HUDEP-2 (cell line): ENCODE data around the gene MON1B.

Experiments
- DNase-seq, 76 experiments: peaks; one replicate each; lab custom pipeline; 2025; ENCODE audit not compliant: unreplicated experiment in 76 of 76; lab: John Stamatoyannopoulos, UW

MON1B gene

DNA sequence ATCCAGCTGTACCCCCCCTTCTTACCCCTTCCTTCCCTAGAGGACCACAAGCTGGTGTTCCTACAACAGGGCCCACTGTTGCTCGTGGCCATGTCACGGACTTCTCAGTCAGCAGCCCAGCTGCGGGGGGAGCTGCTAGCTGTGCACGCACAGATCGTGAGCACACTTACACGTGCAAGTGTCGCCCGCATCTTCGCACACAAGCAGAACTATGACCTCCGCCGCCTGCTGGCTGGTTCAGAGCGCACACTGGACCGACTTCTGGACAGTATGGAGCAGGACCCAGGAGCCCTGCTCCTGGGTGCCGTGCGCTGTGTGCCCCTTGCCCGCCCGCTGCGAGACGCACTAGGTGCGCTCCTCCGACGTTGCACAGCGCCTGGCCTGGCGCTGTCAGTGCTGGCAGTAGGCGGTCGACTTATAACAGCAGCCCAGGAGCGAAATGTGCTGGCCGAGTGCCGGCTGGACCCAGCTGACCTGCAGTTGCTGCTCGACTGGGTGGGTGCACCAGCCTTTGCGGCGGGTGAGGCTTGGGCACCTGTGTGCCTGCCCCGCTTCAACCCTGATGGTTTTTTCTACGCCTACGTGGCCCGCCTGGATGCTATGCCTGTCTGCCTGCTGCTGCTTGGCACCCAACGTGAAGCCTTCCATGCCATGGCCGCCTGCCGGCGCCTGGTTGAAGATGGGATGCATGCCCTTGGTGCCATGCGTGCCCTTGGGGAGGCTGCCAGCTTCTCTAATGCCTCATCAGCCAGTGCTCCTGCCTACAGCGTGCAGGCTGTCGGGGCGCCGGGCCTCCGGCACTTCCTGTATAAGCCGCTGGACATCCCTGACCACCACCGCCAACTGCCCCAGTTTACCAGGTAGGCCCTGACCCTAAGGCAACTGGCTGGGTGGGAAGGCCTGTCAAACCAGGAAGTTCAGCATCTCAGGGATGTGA lies 3.6 kb downstream of the MON1B start:
- no peak for DNase-seq

DNA sequence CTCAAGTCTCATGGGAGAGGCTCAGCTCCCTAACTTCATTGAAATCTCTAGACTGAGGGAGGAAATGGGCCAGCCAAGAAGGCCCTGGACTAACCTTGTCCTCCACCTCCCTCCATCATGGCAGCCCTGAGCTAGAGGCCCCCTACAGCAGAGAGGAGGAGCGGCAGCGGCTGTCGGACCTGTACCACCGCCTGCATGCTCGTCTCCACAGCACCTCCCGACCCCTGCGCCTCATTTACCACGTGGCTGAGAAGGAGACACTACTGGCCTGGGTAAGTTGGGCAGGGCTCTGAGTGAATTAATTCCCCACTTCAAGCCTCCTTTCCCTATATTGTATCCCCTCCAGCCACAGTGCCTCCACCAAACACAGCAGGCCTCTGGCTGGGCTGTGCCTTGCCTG lies 4.4 kb downstream of the MON1B start:
- DNase-seq: no peak

DNA sequence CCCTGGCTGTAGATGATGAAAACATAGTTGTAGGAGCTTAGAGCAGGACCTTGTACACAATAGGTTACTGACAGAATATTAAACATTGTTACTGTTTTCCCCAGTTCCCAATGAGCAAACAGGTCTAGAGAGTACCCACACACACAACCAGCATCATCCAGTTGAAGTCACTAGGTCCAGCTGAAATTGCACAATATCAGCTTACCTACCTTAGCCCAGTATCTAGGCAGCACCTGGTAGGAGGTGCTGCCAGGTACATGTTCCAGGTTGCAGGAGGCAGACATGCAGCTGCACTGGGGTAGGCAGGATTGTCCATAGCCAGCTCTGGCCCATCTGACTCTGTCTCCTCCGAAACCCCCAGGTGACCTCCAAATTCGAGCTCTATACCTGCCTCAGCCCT lies 6.8 kb downstream of the MON1B start:
- no peak for DNase-seq

DNA sequence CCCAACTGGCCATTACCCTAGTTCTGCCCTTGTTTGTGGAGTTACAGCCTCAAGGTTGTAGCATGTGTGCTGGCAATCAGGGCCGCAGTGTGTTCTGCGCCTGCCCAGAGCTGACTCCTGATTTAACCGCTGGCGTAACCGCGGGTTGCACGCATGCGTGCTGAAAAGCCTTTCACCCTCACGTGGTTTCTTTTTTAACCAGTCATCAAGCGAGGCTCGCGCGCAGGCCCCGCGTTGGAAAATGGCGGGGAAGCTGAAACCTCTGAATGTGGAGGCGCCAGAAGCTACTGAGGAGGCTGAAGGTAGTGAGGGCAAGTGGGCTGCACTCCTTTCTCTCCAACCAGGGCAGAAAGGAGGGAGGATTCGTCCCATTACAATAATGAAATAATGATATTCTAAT lies 8.2 kb downstream of the MON1B start, which contains the start of gene SYCE1L:
SYCE1L (plus strand) TSS at position 198 of the 400 bp plus-strand sequence; CDS start at position 242, 44 bp downstream.
- DNase-seq: no peak

DNA sequence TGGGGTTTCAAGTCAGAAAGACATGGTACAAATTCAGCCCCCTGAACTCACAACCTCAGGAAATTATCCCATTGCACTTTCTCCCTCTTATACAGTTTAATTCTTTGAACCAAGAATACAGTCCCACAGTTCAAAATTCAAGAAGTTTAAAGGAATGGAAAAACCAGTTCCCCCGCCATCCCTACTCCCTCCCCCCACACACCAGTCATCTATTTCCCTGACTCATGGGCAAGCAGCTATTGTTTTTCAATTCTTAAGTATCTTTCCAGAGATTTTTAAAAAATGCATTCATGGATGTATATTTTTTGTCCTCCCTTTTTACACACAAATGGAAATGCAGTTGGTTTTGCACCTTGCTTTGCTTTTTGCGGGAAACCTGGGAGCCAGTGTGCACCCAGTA lies 15.5 kb downstream of the MON1B start:
- no peak for DNase-seq

DNA sequence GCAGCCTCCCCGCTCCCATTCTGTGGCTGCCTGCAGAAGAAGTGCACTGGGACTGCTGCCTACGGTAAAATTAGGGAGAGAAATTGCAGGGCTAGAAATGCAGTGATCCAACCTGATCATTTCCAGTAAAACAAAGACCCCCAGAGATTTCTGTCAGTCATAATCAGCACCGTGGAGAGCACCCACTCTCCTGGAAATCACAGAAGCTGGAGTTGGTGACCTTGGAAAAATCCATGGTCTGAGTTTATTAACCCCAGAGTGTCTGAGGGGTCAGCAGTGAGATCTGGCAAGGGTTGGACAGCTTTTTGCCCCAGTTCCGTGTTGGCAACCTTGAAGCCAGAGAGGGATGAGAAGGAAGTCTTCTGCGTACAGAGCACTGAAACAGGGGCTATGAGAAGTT lies 16.0 kb downstream of the MON1B start:
- DNase-seq: no peak

DNA sequence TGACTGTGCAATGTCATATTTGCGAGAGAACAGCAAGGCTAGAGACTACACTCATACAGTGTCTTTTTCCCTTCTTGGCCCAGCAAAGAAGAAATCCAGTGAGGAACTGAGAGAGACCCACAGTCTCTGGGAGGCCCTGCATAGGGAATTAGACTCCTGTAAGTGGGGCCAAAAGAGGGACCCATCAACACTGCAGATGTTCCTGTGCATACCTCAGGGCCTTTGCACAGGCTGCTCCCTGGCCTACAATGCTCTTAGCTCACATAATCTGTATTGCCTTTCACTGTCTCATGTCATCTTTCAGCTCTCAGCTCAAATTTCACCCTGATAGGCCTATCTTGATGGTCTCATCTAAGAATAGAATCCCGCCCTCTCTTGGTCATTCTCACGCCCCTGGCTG lies 17.4 kb downstream of the MON1B start:
- DNase-seq: no peak

DNA sequence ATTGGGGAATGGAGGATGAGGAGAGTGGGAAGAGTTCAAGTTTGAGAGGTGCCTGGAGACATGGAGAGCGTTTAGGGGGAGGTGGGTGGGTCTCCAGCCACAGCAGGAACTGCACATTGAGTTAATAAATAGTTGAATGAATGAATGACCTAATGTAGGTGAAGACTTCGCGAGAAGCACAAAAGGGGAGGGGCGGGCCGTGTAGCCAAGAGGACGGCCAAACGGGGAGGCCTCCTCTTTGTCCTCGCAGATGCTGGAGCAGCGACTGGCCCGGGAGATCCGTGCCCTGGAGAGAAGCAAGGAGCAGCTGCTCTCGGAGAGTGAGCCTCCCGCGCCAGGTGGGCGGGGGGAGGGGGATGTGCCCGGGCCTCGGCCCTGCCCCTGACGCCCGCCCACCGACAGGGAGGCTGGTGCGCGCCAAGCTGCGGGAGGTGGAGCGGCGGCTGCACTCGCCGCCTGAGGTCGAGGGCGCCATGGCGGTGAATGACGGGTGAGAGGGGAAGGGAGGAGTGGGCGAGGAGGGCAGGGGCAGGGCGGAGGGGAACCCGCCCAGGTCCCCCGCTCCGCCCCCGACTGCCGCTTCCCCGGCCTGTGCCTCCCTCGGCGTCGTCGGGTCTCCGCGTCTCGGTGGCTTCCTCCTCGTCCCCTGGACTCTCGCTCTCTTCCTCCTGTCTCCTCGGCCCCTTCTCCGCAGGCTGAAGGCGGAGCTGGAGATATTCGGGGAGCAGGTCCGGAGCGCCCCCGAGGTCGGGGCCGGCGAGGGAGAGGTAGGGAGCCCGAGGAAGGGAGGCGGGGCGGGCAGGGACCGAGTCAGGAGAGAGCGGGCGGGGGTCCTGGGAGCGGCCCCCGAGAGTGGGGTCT lies 21.1 kb downstream of the MON1B start:
- peak in 37 of 76 experiments; percentile 2 to 53 (median 24) for DNase-seq

DNA sequence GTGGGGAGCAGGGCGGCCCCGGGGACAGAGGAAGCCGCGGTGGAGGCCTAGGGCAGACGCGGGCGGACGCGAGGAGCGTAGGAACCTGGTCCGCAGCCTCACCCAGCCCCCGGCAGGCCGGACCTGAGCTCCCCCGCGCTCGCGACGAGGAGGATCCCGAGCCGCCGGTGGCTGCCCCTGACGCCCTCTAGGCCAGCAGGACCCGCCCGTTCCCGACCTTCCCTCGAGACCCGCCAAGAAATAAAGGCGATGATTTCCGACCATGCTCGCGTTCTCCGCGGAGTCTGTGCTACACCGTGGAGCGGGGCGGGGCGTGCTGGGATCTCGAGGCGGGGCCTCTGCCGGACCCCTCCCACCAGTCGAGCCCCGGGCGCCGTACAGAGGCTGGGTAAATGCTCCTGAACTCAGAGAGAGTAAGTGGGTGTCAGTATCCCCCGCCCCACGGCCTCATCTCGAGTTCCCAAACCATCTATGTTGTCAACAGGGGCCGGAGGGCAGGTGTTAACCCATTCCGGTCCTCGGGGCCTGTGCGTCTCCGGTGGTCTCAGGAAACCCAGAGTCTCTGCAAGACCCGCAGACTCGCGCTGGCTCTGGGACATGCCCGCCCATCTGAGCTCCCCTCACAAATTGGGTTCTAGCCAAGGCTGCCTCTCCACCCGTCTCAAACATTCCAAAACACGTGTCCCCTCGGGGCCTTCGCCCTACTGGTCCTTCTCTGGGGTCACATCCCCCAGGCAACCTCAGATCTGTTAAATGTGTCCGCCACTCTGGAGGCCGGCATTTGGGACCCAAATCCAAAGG lies 22.0 kb downstream of the MON1B start:
- DNase-seq: peak in 37 of 76 experiments; percentile 1 to 51 (median 22)

DNA sequence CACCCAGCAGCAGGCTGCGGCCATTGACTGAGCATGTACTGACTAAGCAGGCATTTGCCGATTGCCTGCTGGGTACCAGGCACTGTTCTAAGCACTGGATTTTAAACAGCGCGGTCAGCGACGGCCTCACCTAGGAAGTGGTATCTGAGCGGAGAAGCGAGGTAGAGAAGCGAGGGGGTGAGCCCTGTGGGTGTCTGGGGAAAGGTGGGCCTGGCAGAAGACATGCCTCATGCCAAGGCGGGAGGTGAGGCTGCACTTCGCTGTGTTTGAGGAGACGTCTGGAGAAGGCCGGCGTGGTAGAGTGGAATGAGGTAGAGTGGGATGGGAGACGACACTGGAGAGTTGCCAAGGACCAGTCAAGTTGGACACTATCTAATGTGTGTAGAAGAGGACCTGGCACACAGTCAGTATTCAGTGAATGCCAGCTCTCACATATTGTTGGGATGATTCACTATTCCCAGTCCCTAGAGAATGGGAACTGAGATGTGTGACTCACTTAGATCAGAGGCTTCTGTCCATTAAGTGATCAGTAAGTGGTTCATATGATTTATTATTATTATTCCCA lies 22.6 kb downstream of the MON1B start:
- no peak for DNase-seq

DNA sequence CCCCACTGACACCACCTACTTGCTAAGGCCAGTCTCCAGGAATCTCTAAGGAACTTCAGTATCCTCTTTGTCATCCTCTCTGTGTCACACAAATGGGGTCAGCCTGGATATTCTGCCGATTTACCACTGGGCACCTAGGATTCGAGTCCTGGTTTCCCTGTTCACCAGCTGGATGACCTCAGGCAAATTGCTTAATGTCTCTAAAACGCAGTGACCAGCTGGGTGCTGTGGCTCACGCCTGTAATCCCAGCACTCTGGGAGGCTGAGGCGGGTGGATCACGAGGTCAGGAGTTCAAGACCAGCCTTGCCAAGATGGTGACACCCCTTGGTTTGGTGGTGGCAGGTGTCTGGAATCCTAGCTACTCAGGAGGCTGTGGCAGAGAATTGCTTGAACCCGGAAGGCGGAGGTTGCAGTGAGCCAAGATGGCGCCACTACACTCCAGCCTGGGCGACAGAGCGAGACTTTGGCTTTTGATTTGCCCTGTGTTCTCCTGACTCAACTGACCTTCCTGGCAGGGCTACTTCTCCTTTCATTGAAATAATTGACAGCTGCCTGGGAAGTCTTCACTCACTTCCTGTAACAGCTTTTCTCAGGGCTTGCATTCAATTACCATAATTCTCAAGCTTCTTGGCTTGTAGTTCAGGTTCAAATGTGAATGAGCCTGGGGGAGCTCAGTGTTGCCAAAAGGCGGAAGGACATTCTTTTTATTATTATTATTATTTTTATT lies 23.6 kb downstream of the MON1B start:
- no peak for DNase-seq

DNA sequence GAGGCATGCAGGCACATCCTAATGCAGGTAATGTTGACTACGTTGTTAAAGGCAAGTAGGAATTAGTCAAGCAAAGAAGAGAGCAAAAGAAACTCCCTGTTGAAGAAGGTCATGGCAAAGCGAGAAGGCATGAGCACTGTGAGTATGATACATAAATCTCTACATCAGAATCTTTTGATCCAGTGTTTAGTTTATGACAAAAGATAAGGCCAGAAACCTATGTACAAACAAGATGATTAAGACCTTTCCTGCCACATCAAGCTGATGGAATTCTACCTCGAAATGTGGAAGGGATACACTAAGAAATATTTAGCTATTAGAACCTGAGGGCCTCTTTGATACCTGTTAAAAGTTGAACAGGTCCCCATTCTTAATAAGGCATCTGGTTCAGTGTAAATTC lies 28.4 kb downstream of the MON1B start:
- no peak for DNase-seq

DNA sequence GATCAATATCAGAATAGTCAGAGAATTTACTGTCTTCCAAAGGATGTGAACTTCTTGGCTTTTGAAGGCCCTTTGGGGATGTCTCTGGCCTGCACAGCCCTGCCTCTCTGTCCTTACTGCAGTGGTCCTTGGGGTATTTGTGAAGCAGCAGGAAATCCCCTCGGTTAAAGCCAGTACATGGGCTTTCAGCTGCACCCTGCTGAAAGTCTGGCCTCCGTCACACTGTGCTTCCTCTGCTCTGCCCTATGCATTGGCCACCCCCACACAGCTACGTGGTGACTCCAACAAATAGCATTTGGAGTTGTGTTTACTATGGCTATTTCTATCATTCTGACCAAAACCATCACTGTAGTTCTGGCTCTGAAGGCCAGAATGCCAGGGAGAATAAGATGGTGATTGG lies 29.4 kb downstream of the MON1B start:
- DNase-seq: no peak

DNA sequence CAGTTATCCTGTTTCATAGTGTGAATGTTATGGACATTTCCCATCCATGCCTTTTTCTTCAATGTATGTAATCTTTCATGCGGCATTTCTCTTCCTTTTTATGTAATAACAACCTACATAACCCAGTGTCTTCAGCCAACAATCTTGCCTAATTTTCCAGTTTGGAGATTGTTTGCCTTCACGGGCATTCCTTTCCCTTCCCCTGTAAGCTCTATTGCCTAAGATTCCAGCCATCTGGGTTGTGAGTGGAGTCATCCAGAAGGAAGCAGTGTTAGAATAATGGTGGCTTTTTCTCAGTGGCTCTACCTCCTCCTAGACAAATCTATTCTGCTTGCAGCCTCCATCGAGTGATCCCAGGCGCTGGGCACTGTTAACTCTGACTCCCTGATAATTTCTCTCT lies 30.5 kb downstream of the MON1B start:
- no peak for DNase-seq

DNA sequence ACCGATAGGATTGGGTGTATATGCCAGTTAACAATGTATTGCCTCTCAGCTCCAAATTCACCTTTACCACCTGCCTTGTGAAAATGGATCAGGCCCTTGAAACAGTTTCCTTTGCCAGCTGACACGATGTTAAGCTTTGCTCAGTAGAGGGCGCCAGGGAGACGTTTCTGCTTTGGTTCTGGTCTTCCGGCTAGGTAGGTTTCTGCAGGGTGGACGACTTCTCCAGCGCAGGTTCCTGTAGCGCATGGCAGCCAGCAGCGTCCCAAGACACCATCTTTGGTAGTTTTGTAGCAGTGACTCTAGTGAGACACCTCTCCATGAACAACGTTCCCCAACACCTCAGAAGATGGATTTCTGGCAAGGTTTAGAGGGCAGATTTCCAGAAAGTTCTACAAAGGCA lies 32.2 kb downstream of the MON1B start:
- peak in 19 of 76 experiments; percentile 0 to 37 (median 9) for DNase-seq

DNA sequence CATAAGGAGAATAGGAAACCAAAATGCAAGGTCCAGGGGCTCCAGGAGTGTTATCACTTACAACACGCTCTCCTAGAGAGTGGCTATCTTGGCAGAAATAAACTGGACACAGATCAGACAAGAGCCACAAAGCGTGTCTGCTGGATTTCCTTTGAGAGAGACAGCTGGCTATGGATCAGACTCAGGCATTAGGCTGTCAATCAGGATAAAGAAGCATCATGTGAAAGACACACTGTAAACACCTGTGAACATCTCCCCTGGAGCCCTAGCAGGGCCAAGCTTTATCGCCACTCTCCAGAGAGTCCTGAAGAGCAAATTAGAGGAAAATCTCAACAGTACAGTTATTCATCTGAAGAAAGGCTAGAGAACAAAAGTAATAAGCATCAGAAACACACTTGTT lies 34.2 kb downstream of the MON1B start:
- DNase-seq: no peak

DNA sequence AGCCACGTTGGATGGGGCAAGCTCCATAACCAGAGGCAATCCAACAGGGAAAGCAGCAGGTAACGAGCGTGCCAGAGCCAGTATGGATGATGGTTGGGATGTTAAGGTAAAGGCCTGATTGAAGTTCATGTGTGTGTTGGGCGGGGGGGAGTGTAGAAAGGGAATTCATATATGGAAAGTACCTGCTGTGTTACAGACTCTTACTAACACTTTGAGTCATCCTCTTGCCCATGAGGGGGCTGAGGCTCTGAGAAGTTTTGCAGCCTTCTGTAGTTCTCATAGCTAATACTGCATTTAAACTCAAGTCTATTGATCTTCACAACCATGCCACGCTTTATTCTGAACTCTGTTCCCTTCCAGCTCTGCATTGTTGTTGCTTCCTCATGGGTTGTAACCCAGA lies 36.8 kb downstream of the MON1B start:
- no peak for DNase-seq

DNA sequence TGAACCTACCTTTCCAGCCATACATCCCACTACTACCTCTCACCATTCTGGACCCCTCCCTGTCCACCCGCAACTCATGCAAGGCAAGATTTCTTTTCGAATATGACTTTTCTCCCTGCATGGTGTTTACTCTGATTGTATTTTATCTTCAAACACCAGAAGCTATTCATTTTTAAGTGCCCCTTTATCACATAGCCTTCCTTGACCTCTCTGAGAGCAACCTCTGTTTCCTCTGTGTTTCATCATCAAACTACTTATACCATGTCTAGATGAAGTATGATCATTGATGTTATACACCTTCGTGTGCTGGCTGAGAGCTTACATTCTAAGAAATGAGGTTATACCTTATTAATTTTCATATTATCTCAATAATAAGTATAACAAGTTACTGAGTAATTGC lies 40.1 kb downstream of the MON1B start:
- no peak for DNase-seq

DNA sequence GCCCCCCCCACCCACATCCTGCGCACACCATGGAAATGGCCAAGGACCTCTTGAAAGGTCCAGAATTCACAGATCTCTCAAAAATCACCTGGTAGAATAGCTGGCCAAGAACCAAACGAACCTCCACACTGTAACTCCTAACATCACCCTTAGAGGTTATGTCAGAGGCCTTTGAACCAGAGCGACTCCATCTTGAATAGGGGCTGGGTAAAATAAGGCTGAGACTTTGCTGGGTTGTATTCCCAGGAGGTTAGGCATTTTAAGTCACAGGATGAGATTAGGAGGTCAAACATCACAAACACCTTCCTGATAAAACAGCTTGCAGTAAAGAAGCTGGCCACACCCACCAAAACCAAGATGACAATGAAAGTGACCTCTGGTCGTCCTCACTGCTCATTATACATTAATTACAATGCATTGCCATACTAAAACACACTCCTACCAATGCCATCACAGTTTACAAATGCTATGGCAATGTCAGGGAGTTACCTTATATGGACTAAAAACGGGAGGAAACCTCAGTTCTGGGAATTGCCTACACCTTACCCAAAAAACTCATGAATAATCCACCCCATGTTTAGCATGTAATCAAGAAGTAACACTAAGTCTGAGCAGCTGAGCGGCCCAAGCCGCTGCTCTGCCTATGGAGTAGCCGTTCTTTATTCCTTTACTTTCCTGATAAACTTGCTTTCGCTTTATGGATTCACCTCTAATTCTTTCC lies 43.0 kb downstream of the MON1B start:
- no peak for DNase-seq
